HepG2 (cell line): ENCODE data around the gene ARHGDIA. TPM values are rescaled to one million over a fixed set of nuclear protein-coding genes. Genes with fewer than 3 reads are reported as not detected.
A peak's percentile ranks its signal among the peaks of the same experiment; 100 is the strongest.

ENCODE experiments used
- ATF2 ChIP-seq: sonication (generic); formaldehyde crosslinking; IDR thresholded peaks from 2 replicates; pipeline ENCODE4 v1.4.0; 2020; ENCODE audit warnings: missing genetic modification reagents
- DPF2 ChIP-seq: sonication (generic); formaldehyde crosslinking; IDR thresholded peaks from 2 replicates; pipeline ENCODE4 v1.4.0; 2020; ENCODE audit warnings: mild to moderate bottlenecking, low read depth, missing genetic modification reagents, borderline replicate concordance
- ERF ChIP-seq: IDR thresholded peaks from 2 replicates; pipeline ENCODE4 v1.6.1; 2018; ENCODE audit warnings: missing biosample characterization, missing genetic modification reagents
- FOSL2 ChIP-seq: sonication (generic); formaldehyde crosslinking; IDR thresholded peaks from 2 replicates; pipeline ENCODE4 v1.4.0; 2020; ENCODE audit warnings: missing genetic modification reagents
- FOXP1 ChIP-seq, 2 experiments: fragments of 450-650 bp in 1 of 2; IDR thresholded peaks; 2 replicates each; pipeline ENCODE4 v1.6.1; 2017 to 2018; ENCODE audit warnings: antibody characterized with exemption in 1 of 2
- GABPA ChIP-seq, 2 experiments: IDR thresholded peaks; 2 replicates each; pipeline ENCODE4 v1.6.1; 2011 to 2016; ENCODE audit warnings: low read depth in 2 of 2, low read length in 1 of 2, missing biosample characterization in 1 of 2, missing genetic modification characterization in 1 of 2
- HNRNPLL ChIP-seq: fragments of 200-400 bp; formaldehyde crosslinking; IDR thresholded peaks from 2 replicates; pipeline ENCODE4 v1.6.1; 2017; ENCODE audit warnings: mild to moderate bottlenecking, low read depth, low read length; ENCODE audit not compliant: poor library complexity, severe bottlenecking
- MBD4 ChIP-seq: IDR thresholded peaks from 2 replicates; pipeline ENCODE4 v1.6.1; 2012; ENCODE audit warnings: low read length, inconsistent platforms, borderline replicate concordance
- NR2C2 ChIP-seq: sonication (generic); formaldehyde crosslinking; IDR thresholded peaks from 2 replicates; pipeline ENCODE4 v1.4.0; 2020; ENCODE audit warnings: missing genetic modification reagents, mild to moderate bottlenecking, moderate library complexity, borderline replicate concordance
- POLR2G ChIP-seq: fragments of 200-400 bp; formaldehyde crosslinking; IDR thresholded peaks from 2 replicates; pipeline ENCODE4 v1.6.1; 2018; ENCODE audit warnings: mild to moderate bottlenecking, low read depth, low read length, moderate library complexity
- PPARG ChIP-seq: conservative IDR thresholded peaks from 2 replicates; pipeline ENCODE4 v1.6.1; 2016; ENCODE audit warnings: missing biosample characterization, missing genetic modification reagents
- RBFOX2 ChIP-seq: fragments of 200-400 bp; formaldehyde crosslinking; IDR thresholded peaks from 2 replicates; pipeline ENCODE4 v1.6.1; 2017; ENCODE audit warnings: low read depth, mild to moderate bottlenecking, low read length
- RNF2 ChIP-seq: fragments of 450-650 bp; conservative IDR thresholded peaks from 2 replicates; pipeline ENCODE4 v1.6.1; 2016; ENCODE audit warnings: low read depth
- SOX13 ChIP-seq, 3 experiments: fragments of 450-650 bp in 1 of 3; sonication (generic) in 1 of 3; formaldehyde crosslinking in 1 of 3; IDR thresholded peaks in 2 of 3; conservative IDR thresholded peaks in 1 of 3; 2 replicates each; pipeline versions ENCODE4 v1.5.0 to v1.6.1; 2016 to 2020; ENCODE audit warnings: antibody characterized with exemption in 1 of 3, mild to moderate bottlenecking in 1 of 3, missing compliant biosample characterization in 1 of 3, missing genetic modification reagents in 1 of 3, moderate library complexity in 1 of 3
- SPEN ChIP-seq: sonication (generic); formaldehyde crosslinking; IDR thresholded peaks from 2 replicates; pipeline ENCODE4 v1.5.1; 2020; ENCODE audit warnings: low read depth, mild to moderate bottlenecking, missing genetic modification reagents
- ZC3H13 ChIP-seq: sonication (generic); formaldehyde crosslinking; IDR thresholded peaks from 2 replicates; pipeline ENCODE4 v1.8.1; 2023; ENCODE audit warnings: mild to moderate bottlenecking, missing genetic modification reagents, moderate library complexity
- ZFX ChIP-seq: sonication (generic); formaldehyde crosslinking; IDR thresholded peaks from 2 replicates; pipeline ENCODE4 v1.4.0; 2020; ENCODE audit warnings: mild to moderate bottlenecking, low read depth, missing genetic modification reagents, moderate library complexity
- ZFY ChIP-seq: sonication (generic); formaldehyde crosslinking; IDR thresholded peaks from 2 replicates; pipeline ENCODE4 v1.4.0; 2020; ENCODE audit warnings: missing genetic modification reagents
- ZMAT3 ChIP-seq: sonication (generic); formaldehyde crosslinking; conservative IDR thresholded peaks from 2 replicates; pipeline ENCODE4 v1.7.0; 2021; ENCODE audit warnings: missing genetic modification reagents
- ZNF235 ChIP-seq: sonication (generic); formaldehyde crosslinking; IDR thresholded peaks from 2 replicates; pipeline ENCODE4 v1.8.1; 2023; ENCODE audit warnings: mild to moderate bottlenecking, missing genetic modification reagents, borderline replicate concordance
- ZNF274 ChIP-seq: sonication (generic); formaldehyde crosslinking; IDR thresholded peaks from 2 replicates; pipeline ENCODE4 v1.5.1; 2020; ENCODE audit warnings: mild to moderate bottlenecking, missing genetic modification reagents
- ZNF276 ChIP-seq: sonication (generic); formaldehyde crosslinking; IDR thresholded peaks from 2 replicates; pipeline ENCODE4 v1.4.0; 2020; ENCODE audit warnings: mild to moderate bottlenecking, low read depth, missing genetic modification reagents
- ZNF326 ChIP-seq: sonication (generic); formaldehyde crosslinking; IDR thresholded peaks from 2 replicates; pipeline ENCODE4 v1.4.0; 2020; ENCODE audit warnings: missing genetic modification reagents, borderline replicate concordance
- ZNF691 ChIP-seq: sonication (generic); formaldehyde crosslinking; IDR thresholded peaks from 2 replicates; pipeline ENCODE4 v1.4.0; 2020; ENCODE audit warnings: missing genetic modification reagents, low read depth, mild to moderate bottlenecking, borderline replicate concordance
- ZNF776 ChIP-seq: sonication (generic); formaldehyde crosslinking; IDR thresholded peaks from 2 replicates; pipeline ENCODE4 v1.4.0; 2020; ENCODE audit warnings: mild to moderate bottlenecking, missing genetic modification reagents
- polyA plus RNA-seq, 8 experiments: library from polyadenylated mRNA; depleted of rRNA in 3 of 8; stranded (reverse) in 7 of 8; unstranded in 1 of 8; fragments of >200 nt; fragmentation: Illumina TruSeq in 4 of 8; extraction: Trizol in 4 of 8; gene quantifications; 2 replicates each; pipeline versions ENCODE4 v1.2.1 to v1.2.3, GENCODE V29; 2011 to 2016; ENCODE audit warnings: low read depth in 4 of 8, missing spikeins in 1 of 8, mixed read lengths in 1 of 8; ENCODE audit not compliant: insufficient read depth in 1 of 8
- total RNA-seq, 5 experiments: library from RNA; depleted of rRNA; stranded (reverse); fragments of >200 nt; fragmentation: Illumina TruSeq; extraction: Trizol; gene quantifications; 2 replicates each; pipeline ENCODE4 v1.2.3, GENCODE V29; 2016; ENCODE audit warnings: low read depth in 1 of 5

ARHGDIA gene
- total and polyA plus RNA-seq, 2 of the 13 experiments (the other 11 are each of a cell fraction or from before 2014, with no cell fraction given): 40.0 to 64.0 TPM

GRCh38 chr17:81917565-81918332 lies 46.6 kb upstream of the ARHGDIA start, which contains the start of gene SIRT7 (continued):
- TF ChIP-seq ZNF691 (CRISPR knock-in tag) (peak; percentile 63; the same call in 1 of the 2 replicates), ATF2 (0 out of 2 replicates have a peak, but pooled peaks have one; percentile 24), ZFX (CRISPR knock-in tag) (peak; percentile 72), POLR2G (peak; percentile 84), ZNF326 (peak; percentile 86; the same call in 1 of the 2 replicates), RNF2 (0 out of 2 replicates have a peak, but pooled peaks have one; percentile 29), ZNF276 (CRISPR knock-in tag) (peak; percentile 59; the same call in 1 of the 2 replicates), NR2C2 (peak; percentile 37; the same call in 1 of the 2 replicates), PPARG (CRISPR knock-in tag) (no peak), ERF (CRISPR knock-in tag) (peak; percentile 31; the same call in 1 of the 2 replicates), ZNF274 (CRISPR knock-in tag) (0 out of 2 replicates have a peak, but pooled peaks have one; percentile 15), ZC3H13 (CRISPR knock-in tag) (peak; percentile 74; the same call in 1 of the 2 replicates), MBD4 (no peak), ZNF776 (CRISPR knock-in tag) (peak; percentile 78), FOSL2 (CRISPR knock-in tag) (0 out of 2 replicates have a peak, but pooled peaks have one; percentile 4), ZMAT3 (CRISPR knock-in tag) (peak; percentile 57; the same call in 1 of the 2 replicates), SPEN (peak; percentile 53), HNRNPLL (peak; percentile 94), DPF2 (no peak), RBFOX2 (peak; percentile 88), FOXP1 (IDR thresholded peaks at IDR 0.05) (no peak), FOXP1 (CRISPR knock-in tag; IDR thresholded peaks at IDR 0.05) (no peak), SOX13 (IDR thresholded peaks at IDR 0.05) (no peak), SOX13 (CRISPR knock-in tag; conservative IDR thresholded peaks at IDR 0.05 in 1 of 2, IDR thresholded peaks at IDR 0.05 in 1 of 2) (no peak), GABPA (IDR thresholded peaks at IDR 0.05; ENCODE audit: low read depth, low read length) (peak; percentile 79), GABPA (CRISPR knock-in tag; IDR thresholded peaks at IDR 0.05; ENCODE audit: low read depth) (peak; percentile 88), ZFY (CRISPR knock-in tag) (peak; percentile 65), ZNF235 (peak; percentile 62; the same call in 1 of the 2 replicates)
